HepG2 (cell line): ENCODE measurements around the gene PIGO. TPM values are rescaled to one million over a fixed set of nuclear protein-coding genes. Genes with fewer than 3 reads are reported as not detected.

ENCODE experiments used
- ARID2 ChIP-seq: sonication (generic); formaldehyde crosslinking; IDR thresholded peaks from 2 replicates; pipeline ENCODE4 v1.8.1; 2022; ENCODE audit warnings: mild to moderate bottlenecking, missing genetic modification reagents, borderline replicate concordance
- CBFB ChIP-seq: sonication (generic); formaldehyde crosslinking; IDR thresholded peaks from 2 replicates; pipeline ENCODE4 v1.4.0; 2020; ENCODE audit warnings: missing genetic modification reagents
- CBX5 ChIP-seq: sonication (generic); formaldehyde crosslinking; IDR thresholded peaks from 2 replicates; pipeline ENCODE4 v1.4.0; 2020; ENCODE audit warnings: missing genetic modification reagents, borderline replicate concordance
- CENPX ChIP-seq: sonication (generic); formaldehyde crosslinking; IDR thresholded peaks from 2 replicates; pipeline ENCODE4 v1.9.0; 2021; ENCODE audit warnings: mild to moderate bottlenecking, missing genetic modification reagents, moderate library complexity
- ELF4 ChIP-seq: sonication (generic); formaldehyde crosslinking; IDR thresholded peaks from 2 replicates; pipeline ENCODE4 v1.5.0; 2020; ENCODE audit warnings: missing genetic modification reagents, mild to moderate bottlenecking, moderate library complexity, borderline replicate concordance
- FOXK1 ChIP-seq: sonication (generic); formaldehyde crosslinking; IDR thresholded peaks from 2 replicates; pipeline ENCODE4 v1.4.0; 2020; ENCODE audit warnings: low read depth, missing genetic modification reagents, borderline replicate concordance
- HNF4G ChIP-seq, 2 experiments: sonication (generic) in 1 of 2; formaldehyde crosslinking in 1 of 2; IDR thresholded peaks; 2 replicates each; pipeline versions ENCODE4 v1.4.0 to v1.6.1; 2011 to 2020; ENCODE audit warnings: borderline replicate concordance in 2 of 2, low read depth in 2 of 2, mild to moderate bottlenecking in 2 of 2, low read length in 1 of 2, missing genetic modification reagents in 1 of 2, moderate library complexity in 1 of 2
- KLF15 ChIP-seq: sonication (generic); formaldehyde crosslinking; IDR thresholded peaks from 2 replicates; pipeline ENCODE4 v1.8.1; 2023; ENCODE audit warnings: borderline replicate concordance, mild to moderate bottlenecking, inconsistent platforms, missing genetic modification reagents, mixed read lengths
- MEIS1 ChIP-seq: sonication (generic); formaldehyde crosslinking; IDR thresholded peaks from 2 replicates; pipeline ENCODE4 v1.9.0; 2021; ENCODE audit warnings: mild to moderate bottlenecking, missing genetic modification reagents, moderate library complexity, borderline replicate concordance
- MLX ChIP-seq: IDR thresholded peaks from 2 replicates; pipeline ENCODE4 v1.6.1; 2016
- PAF1 ChIP-seq: IDR thresholded peaks from 2 replicates; pipeline ENCODE4 v1.6.1; 2016; ENCODE audit warnings: missing genetic modification reagents, missing compliant biosample characterization
- RFX3 ChIP-seq: IDR thresholded peaks from 2 replicates; pipeline ENCODE4 v1.6.1; 2016; ENCODE audit warnings: missing biosample characterization, missing genetic modification reagents
- RFXAP ChIP-seq: sonication (generic); formaldehyde crosslinking; IDR thresholded peaks from 2 replicates; pipeline ENCODE4 v1.4.0; 2020; ENCODE audit warnings: missing genetic modification reagents, borderline replicate concordance
- TAF1 ChIP-seq: sonication (generic); formaldehyde crosslinking; IDR thresholded peaks from 2 replicates; pipeline ENCODE4 v1.4.0; 2020; ENCODE audit warnings: missing genetic modification reagents
- TEAD2 ChIP-seq: sonication (generic); formaldehyde crosslinking; IDR thresholded peaks from 2 replicates; pipeline ENCODE4 v1.9.0; 2021; ENCODE audit warnings: missing genetic modification reagents
- ZFP36L1 ChIP-seq: sonication (generic); formaldehyde crosslinking; IDR thresholded peaks from 2 replicates; pipeline ENCODE4 v1.8.0; 2022; ENCODE audit warnings: mild to moderate bottlenecking, missing genetic modification reagents, moderate library complexity
- ZHX1 ChIP-seq: sonication (generic); formaldehyde crosslinking; IDR thresholded peaks from 2 replicates; pipeline ENCODE4 v1.8.1; 2022; ENCODE audit warnings: low read depth, mild to moderate bottlenecking, missing genetic modification reagents
- ZNF317 ChIP-seq: sonication (generic); formaldehyde crosslinking; IDR thresholded peaks from 2 replicates; pipeline ENCODE4 v1.5.0; 2020; ENCODE audit warnings: mild to moderate bottlenecking, missing genetic modification reagents
- ZNF446 ChIP-seq: sonication (generic); formaldehyde crosslinking; IDR thresholded peaks from 2 replicates; pipeline ENCODE4 v1.5.0; 2020; ENCODE audit warnings: mild to moderate bottlenecking, missing genetic modification reagents
- ZNF746 ChIP-seq: sonication (generic); formaldehyde crosslinking; IDR thresholded peaks from 2 replicates; pipeline ENCODE4 v1.8.0; 2022; ENCODE audit warnings: mild to moderate bottlenecking, missing genetic modification reagents
- ZSCAN29 ChIP-seq: sonication (generic); formaldehyde crosslinking; conservative IDR thresholded peaks from 2 replicates; pipeline ENCODE4 v1.4.0; 2020; ENCODE audit warnings: mild to moderate bottlenecking, missing genetic modification reagents
- polyA plus RNA-seq, 8 experiments: library from polyadenylated mRNA; depleted of rRNA in 3 of 8; stranded (reverse) in 7 of 8; unstranded in 1 of 8; fragments of >200 nt; fragmentation: Illumina TruSeq in 4 of 8; extraction: Trizol in 4 of 8; gene quantifications; 2 replicates each; pipeline versions ENCODE4 v1.2.1 to v1.2.3, GENCODE V29; 2011 to 2016; ENCODE audit warnings: low read depth in 4 of 8, missing spikeins in 1 of 8, mixed read lengths in 1 of 8; ENCODE audit not compliant: insufficient read depth in 1 of 8
- total RNA-seq, 5 experiments: library from RNA; depleted of rRNA; stranded (reverse); fragments of >200 nt; fragmentation: Illumina TruSeq; extraction: Trizol; gene quantifications; 2 replicates each; pipeline ENCODE4 v1.2.3, GENCODE V29; 2016; ENCODE audit warnings: low read depth in 1 of 5
- TF ChIP-seq, protein P1 (sequence below): sonication (generic); formaldehyde crosslinking; conservative IDR thresholded peaks from 2 replicates; pipeline ENCODE4 v1.8.0; 2022; ENCODE audit warnings: mild to moderate bottlenecking, moderate library complexity, missing genetic modification reagents
- TF ChIP-seq, protein P2 (sequence below): IDR thresholded peaks from 2 replicates; pipeline ENCODE4 v1.6.1; 2018; ENCODE audit warnings: missing genetic modification reagents

PIGO gene
- total and polyA plus RNA-seq, 2 of the 13 experiments (the other 11 are each of a cell fraction or from before 2014, with no cell fraction given), result 20.5 to 26.2 TPM

DNA sequence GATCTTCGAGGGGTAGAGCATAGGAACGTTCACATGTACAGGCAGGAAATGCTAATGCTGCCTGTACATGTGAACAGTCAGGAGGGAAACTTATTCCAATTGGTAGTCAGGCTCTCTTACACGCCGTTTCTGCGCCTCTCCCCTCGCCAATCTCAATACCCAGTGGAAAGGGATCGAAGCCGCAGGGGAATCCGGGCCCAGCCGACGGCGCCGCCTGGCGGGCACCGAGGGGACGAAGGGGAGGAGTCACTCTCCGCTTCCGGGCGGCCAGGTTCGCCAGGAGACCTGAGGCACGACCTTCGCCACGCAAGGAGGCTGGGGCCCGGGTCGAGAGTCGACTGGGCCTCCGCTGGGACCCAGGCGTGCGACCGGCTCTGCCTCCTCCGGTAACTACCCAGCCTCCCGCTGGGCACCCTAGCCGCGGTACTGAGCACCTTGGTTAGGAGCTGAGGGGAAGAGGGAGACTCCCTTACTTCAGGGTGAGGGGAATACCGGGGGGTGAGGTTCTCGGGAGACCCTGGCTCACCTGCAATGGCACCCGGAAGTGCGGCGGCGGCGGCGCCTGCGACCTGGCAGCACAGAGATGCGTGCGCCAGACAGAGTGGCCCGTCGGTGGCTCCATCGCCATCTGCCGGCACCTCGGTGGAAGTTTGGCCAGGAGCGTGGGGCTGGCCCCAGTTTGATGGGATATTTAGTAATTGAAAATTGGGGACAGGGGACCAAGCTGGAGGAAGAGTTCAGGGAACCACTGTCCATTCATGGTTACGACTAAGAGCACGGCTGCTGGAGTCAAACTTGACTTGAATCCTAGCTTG lies at the start of gene PIGO (continued):
- peak; percentile 95 for TF ChIP-seq TAF1 (CRISPR knock-in tag)
- no peak; the same call in 1 of the 2 replicates for TF ChIP-seq FOXK1 (CRISPR knock-in tag)
- TF ChIP-seq TEAD2 (CRISPR knock-in tag), result no peak
- peak; percentile 98 for TF ChIP-seq ELF4
- TF ChIP-seq ZSCAN29 (CRISPR knock-in tag), result 0 out of 2 replicates have a peak, but pooled peaks have one; percentile 88
- no peak for TF ChIP-seq RFX3 (CRISPR knock-in tag)
- 0 out of 2 replicates have a peak, but pooled peaks have one; percentile 41 for TF ChIP-seq CBX5
- peak; percentile 69; the same call in 1 of the 2 replicates for TF ChIP-seq RFXAP (CRISPR knock-in tag)
- no peak for TF ChIP-seq ZNF317 (CRISPR knock-in tag)
- 0 out of 2 replicates have a peak, but pooled peaks have one; percentile 23 for TF ChIP-seq MLX (CRISPR knock-in tag)
- no peak for TF ChIP-seq KLF15 (CRISPR knock-in tag)
- TF ChIP-seq, protein P1, sequence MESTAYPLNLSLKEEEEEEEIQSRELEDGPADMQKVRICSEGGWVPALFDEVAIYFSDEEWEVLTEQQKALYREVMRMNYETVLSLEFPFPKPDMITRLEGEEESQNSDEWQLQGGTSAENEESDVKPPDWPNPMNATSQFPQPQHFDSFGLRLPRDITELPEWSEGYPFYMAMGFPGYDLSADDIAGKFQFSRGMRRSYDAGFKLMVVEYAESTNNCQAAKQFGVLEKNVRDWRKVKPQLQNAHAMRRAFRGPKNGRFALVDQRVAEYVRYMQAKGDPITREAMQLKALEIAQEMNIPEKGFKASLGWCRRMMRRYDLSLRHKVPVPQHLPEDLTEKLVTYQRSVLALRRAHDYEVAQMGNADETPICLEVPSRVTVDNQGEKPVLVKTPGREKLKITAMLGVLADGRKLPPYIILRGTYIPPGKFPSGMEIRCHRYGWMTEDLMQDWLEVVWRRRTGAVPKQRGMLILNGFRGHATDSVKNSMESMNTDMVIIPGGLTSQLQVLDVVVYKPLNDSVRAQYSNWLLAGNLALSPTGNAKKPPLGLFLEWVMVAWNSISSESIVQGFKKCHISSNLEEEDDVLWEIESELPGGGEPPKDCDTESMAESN (CRISPR knock-in tag), result peak; percentile 60
- TF ChIP-seq ARID2 (CRISPR knock-in tag), result peak; percentile 83; the same call in 1 of the 2 replicates
- TF ChIP-seq ZHX1 (CRISPR knock-in tag), result peak; percentile 64; the same call in 1 of the 2 replicates
- TF ChIP-seq, protein P2, sequence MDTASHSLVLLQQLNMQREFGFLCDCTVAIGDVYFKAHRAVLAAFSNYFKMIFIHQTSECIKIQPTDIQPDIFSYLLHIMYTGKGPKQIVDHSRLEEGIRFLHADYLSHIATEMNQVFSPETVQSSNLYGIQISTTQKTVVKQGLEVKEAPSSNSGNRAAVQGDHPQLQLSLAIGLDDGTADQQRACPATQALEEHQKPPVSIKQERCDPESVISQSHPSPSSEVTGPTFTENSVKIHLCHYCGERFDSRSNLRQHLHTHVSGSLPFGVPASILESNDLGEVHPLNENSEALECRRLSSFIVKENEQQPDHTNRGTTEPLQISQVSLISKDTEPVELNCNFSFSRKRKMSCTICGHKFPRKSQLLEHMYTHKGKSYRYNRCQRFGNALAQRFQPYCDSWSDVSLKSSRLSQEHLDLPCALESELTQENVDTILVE (CRISPR knock-in tag), result peak; percentile 30
- peak; percentile 87 for TF ChIP-seq CBFB
- no peak for TF ChIP-seq HNF4G (IDR thresholded peaks at IDR 0.05; ENCODE audit: borderline replicate concordance, low read depth, low read length)
- 0 out of 2 replicates have a peak, but pooled peaks have one; percentile 32 for TF ChIP-seq HNF4G (CRISPR knock-in tag; IDR thresholded peaks at IDR 0.05; ENCODE audit: borderline replicate concordance, low read depth)
- TF ChIP-seq ZFP36L1 (CRISPR knock-in tag), result no peak
- TF ChIP-seq ZNF746, result 0 out of 2 replicates have a peak, but pooled peaks have one; percentile 80
- no peak for TF ChIP-seq PAF1 (CRISPR knock-in tag)
- no peak for TF ChIP-seq CENPX (CRISPR knock-in tag)
- TF ChIP-seq ZNF446 (CRISPR knock-in tag), result 0 out of 2 replicates have a peak, but pooled peaks have one; percentile 22
- peak; percentile 95 for TF ChIP-seq MEIS1 (CRISPR knock-in tag)
